Measurements from ENCODE around the gene SLC22A17. TPM values are rescaled to one million over a fixed set of nuclear protein-coding genes. Genes with fewer than 3 reads are reported as not detected.

The SLC22A17 gene
- total RNA-seq, 1 donor from 2014 or later, result 0.99 TPM

DNA sequence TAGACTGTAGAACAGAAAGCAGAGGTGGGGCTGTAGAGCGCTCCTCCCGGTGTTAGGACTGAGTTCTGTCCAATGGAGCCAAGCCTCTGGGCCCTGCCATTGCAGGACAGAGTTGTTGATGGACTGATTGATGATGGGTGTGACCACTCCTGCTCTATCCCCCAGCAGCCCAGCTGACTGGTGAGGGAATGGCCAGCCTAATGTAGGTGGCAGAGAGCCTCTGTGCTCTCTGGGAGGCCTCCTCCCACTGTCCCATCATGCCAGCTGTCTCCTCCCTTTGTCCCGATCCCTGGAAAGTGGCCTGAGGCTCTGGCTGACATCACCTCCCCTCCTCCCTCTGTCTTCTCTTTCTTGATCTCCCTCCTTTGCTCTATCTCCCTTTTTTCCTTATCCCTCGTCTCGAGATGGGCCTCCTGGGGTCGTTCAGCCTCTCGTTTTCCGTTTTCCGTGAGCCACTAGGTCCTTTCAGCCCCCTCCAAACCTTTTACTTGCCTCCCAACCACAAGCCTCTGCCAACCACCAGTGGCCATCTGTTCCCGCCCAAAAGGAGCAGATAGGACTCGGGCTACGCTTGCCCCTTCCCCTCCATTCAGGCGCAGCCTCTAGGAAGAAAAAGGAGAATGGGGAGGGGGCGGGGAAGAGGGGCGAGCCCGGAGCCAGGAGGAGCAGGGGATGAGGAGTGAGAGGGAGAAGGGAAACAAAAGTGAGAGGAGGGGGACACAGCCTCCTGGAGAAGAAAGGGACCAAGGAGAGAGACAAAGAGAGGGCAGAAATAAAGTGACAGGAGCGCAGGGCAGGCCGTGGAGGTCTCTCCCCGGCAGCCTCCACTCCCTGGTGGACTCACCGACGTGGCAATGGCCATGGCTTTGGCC lies 11.7 kb upstream of the SLC22A17 start:
- no peak for DNase-seq (ENCODE audit: low read depth, low spot score)

DNA sequence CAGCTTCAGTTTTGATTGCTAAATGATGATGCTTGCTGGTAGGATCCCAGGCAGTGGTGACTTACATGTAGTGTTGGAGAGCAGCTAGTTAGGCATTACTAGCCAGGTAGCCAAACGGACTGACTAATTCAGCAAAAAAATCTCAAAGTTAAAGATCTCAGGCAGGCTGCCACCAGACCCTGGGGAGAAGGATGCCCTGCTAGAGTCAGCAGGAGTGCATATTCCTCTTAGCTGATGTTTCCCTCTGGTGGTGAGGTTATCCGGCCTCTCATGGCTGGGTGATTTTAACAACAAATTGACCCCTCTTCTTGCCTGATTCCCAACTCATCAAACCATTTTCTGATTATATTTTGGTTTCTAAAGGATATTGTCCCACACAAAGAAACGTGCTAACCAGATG lies 9.5 kb upstream of the SLC22A17 start:
- no peak for DNase-seq (ENCODE audit: low read depth, low spot score)

DNA sequence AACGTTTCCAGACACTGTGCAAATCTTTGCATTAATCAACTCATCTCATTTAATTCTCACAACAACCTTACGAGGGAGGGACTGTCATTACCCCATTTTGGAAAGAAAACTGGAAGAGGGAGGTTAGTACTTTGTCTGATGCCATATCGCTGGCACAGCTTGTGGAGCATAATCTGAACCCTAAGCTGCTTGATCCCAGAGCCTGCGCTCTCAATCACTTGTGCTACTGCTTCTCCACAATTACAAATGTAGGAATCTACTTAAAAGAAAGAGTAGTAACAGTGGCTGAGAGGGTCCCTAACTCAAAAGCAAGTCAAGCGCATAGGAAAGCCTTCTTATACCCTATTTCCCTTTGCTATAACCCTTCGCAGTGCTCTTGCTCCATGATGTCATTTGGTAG lies 9.1 kb upstream of the SLC22A17 start:
- no peak for DNase-seq (ENCODE audit: low read depth, low spot score)

DNA sequence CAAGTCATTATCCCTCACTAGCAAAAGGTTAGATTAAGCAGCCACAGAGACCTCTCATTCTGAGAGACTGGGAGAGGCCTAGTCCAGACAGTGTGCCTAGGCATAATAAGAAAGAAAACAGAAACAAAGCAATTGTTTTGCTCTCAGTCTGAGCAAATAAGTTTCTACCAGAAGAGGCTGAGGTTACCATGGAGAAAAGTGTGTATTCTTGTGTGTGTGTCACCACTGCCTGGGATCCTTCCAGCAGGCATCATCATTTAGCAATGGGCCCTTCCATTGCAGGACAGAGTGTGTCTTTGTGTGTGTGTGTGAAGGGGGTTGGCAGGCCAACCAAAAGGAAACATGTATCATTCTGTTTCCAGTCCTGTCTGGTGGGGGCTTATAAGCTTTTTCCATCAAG lies 8.6 kb upstream of the SLC22A17 start:
- DNase-seq (ENCODE audit: low read depth, low spot score), result no peak

DNA sequence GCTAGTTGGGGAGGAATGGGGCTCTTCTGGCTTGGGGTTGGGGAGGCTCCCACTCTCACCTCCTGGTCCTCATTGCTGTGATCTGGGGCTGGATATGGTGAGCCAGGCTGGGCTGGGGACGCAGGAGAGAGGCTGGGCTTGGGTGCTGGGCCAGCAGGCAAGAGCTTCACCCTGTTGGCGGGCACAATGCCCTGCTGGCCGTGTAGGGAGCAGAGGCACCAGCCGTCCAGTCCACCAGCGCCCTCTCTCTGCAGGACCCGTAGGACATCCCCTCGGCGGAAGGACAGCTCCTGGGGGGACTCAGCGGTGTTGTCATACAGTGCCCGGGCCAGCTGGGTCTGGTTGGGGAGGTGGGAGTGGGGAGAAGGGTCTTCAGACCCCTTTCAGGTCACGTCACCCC lies 7.8 kb upstream of the SLC22A17 start:
- DNase-seq (ENCODE audit: low read depth, low spot score), result no peak

DNA sequence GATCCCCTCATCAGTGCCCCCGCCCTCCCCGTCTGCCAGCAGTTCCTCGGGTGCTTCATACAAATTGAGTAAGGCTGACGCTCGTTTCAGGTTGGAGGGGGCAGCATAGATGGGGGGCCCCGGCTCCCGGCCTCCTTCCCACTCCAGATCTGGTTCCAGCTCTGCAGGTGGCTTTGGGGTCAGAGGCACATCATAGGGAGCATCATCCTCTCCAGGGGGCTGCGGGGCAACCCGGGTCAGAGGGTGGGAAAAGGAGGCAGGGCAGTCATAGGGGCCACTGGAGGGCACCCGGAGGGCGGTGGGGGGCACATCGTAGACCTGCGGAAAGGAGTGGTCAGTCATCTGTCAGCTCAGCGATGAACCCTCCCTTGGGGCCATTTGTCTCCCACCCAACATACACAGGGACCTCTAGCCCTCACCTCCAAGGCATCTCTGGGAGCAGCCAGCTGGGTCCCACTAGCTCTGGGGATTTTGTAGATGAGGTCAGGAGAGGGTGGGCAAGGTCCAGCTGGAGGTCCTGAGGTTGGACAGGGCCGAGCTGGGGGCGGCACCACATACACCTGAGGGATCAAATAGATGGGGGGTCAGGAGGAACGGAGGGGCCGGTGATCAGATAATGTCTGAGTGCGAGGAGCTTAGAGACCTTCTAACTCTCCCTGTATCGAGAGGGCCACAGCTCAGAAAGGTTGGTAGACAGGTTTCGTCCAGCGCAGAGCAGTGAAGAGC lies 7.2 kb upstream of the SLC22A17 start:
- DNase-seq (ENCODE audit: low read depth, low spot score), result no peak

DNA sequence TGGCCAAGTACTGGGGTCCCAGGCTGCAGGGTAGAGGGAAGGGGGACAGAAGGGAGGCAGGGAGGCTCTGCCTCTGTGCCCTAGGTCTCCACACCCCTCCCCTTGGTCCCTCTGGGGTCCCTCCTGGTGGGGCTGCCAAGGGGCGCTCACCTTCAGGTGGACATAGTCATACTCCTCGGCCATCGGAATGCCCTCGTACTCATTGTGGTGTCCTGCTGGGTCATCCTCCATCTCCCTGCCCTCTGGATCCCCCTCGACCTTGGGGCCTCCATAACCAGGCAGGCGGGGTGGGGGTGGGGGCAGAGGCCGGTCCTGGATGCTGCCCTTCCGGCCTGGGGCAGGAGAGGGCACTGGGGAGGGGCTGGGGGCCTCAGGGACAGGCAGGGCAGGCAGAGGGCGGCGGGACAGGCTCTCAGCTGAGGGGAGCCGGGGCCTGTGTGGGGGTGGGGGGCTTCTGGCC lies 6.5 kb upstream of the SLC22A17 start:
- DNase-seq (ENCODE audit: low read depth, low spot score), result no peak

DNA sequence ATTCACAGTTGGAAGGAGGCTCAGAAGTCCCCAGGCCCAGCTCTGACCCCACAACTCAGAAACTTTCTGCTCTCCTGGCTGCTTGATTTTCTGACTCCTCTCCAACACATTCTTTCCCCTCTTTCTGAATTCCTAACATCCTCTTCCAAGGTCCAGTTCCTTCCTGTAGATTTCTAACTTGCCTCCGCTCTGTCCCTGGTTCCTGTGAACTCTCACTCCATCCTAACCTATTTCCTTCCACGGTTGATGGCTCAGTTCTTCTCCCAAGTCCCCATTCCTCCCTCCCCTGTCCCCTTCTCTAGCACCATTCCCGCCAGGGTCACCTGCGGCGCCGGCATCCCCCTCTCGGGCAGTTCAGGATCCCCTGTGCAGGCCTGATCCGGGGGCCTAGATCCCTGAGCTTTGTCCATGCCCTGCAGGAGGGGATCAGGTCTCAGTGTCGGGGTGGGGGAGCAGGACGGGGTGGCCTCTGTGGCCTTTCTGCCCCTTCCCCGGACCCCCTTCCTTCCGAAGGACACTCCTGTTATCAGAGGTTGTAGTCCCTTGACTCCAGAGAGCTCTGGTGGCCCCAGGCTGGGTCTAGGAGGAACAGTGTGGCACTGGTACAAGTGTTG lies 6.0 kb upstream of the SLC22A17 start:
- no peak for DNase-seq (ENCODE audit: low read depth, low spot score)

DNA sequence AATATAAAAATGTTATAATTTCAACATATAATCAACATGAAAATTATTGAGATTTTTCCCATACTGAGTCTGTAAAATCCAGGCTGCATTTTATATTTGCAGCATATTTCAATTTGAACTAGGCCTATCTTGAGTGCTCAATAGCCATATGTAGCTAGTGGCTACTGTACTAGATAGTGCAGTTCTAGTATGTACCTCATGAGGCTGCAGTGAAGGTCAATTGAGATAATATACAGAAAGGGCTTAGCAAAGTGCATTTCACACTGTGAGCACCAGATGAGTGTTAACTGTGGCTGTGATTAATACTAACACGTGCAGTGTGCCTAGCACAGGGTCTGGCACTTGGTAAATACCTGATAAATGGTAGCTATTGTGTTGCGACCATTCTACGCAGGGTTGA lies 5.4 kb upstream of the SLC22A17 start:
- no peak for DNase-seq (ENCODE audit: low read depth, low spot score)

DNA sequence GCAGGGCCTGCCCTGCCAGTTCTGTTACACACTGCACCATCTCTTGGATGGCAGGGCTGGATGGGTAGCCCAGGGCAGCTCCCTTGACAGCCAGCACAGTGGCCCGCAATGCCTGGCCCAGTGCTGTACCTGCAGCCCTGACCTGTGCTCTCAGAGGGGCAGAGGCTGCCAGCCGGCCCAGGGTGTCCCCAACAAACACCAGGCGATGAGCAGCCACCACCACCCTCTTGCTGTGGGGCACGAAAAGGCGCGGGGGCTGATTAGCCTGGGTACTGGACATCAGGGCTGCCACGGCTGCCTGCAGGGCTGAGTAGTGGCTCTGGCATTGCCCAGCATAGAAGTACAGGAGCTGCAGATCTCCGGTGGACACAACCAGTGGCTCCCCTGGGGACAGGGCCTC lies 4.6 kb upstream of the SLC22A17 start:
- no peak for DNase-seq (ENCODE audit: low read depth, low spot score)

DNA sequence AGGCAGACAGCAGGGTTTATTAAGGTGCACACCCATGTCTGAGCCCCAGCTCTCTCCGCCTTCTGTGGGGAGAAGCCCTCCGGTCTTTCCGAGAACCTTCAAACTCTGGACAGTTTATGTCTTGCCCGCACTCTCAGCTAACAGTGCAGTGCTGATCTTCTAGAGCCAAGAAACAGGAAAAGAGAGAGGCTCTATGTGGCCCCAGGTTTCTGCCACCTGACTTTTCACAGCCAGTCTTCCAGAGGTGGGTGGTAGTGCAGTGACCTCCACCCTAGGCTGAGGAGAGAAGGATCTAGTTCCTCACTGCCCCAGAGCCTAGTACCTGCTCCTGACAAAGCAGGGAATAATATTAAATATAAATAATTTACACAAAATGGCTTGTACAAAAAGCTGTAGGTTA lies 4.0 kb upstream of the SLC22A17 start:
- DNase-seq (ENCODE audit: low read depth, low spot score), result no peak

DNA sequence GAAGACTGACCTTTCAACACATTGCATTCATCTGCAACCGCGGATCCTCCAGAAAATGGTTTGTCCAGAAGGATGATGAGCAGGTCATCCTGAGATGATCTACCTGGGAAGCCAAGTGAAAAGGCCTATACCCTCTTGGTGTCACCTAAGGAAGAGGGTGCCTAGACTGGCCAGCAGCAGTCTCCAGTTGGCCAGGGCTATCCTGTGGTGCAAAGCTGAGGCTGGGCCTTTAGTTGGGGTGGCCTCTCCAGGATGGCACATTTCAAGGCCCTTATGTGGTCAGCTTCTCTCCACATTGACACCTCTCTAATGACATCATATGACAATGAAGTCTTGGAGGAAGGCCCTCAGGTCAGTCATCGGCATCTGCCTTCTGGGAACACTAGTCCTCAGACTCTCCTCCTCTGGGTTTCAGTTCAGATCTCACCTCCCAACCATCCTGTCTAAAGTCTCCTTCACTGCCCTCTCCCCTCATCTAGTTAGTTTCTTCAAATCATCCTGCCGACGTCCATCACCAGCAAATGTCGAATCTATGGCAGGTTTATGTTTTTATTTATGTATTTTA lies 3.3 kb upstream of the SLC22A17 start:
- DNase-seq (ENCODE audit: low read depth, low spot score), result no peak

DNA sequence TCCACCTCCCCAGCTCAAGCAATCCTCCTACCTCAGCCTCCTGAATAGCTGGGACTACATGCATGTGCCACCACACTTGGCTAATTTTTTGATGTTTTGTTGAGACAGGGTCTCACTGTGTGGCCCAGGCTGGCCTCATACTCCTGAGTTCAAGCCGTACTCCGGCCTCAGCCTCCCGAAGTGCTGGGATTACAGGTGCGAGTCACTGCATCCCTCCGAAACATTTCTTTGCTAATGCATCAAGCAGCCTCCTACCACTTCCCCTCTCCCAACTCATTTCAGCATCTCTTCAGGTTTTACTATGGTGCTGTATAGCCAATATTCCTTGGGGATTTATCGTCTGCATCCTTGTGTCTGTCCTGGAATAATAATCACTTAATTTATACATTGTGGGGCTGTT lies 2.3 kb upstream of the SLC22A17 start:
- DNase-seq (ENCODE audit: low read depth, low spot score), result no peak

DNA sequence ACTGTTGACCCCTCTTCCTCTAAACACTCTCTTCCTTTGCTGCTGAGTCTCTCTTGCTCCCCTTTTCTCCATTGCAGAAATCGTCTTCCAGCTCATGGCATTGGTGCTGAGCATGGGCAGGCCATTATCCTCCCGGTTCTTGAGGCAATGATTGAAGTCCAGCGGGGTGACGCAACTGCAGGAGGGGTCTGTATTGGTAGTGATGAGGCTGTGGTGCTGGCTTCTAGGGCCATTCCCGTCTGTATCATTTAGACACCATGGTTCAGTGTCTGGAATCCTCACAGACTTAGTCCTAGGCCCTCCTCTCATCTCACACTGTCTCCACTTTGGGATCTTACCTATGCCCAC lies 720 bp upstream of the SLC22A17 start:
- DNase-seq (ENCODE audit: low read depth, low spot score), result no peak

DNA sequence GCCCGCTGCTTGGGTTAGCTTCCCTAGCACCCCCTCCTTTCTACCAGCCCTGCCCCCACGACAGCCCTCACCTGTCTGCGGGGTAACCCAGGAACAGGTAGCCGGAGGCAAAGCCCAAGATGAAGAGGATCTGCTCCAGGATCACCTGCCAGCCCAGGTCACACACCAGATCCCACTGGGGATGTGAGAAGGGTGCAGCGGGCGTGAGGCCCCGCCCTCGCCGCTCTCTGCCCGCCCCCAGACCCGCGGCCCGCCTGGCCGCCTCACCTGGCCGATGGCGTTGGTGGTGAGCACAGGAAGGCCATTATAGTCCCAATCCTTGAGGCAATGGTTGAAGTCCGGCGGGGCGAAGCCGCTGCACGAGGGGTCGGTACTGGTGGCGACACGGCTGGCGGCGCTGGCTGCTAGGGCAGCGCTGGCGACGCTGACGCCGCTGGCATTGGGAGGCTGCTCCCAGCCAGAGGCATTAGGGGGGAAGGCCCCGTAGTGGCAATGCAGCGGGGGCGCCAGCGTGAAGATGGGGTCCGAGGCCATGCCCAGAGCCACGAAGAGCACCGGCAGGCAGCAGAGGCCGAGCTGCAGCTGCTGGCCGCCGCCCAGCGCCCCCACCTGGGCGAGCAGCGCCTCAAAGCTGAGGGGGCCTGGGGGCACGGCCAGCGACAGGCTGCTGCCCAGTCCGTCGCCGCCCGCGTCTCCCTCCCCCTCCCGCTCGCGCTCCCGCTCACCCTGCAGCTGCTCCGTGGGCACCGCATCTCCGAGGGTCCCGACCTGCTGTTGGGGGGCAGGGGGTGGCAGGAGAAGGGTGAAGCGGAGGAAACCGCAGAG lies 794 bp downstream of the SLC22A17 start:
- DNase-seq (ENCODE audit: low read depth, low spot score), result no peak

DNA sequence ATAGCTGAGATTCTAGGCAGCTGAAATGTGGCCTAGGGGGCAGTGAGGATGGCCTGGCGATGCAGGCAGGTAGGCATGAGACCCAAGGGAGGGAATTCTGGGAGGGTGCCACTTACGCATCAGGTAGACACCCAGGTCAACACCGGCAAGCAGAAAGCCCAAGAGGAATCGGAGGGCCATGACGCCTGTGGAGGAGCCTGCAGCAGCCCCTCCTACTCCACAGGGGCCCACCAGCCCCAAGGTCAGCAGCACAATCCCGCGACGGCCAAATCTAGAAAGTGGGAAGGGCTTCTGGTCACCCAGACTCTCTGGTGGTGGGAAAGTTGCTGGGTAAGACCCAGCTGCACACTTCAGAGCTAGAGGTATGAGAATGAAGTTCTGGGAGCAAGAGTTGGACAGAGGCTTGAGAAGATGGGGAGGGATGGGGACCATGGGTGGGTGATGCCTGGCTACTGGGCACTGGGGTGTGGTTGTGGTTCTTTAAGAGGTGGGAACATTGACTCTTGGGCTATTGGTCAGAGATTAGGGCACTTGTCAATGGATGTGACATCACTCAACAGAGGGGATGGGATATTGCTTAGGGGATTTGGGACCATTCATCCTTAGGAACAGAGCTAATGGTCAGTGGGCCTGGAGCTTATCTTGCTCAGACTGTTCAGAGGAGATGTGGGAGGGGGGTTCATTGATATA lies 3.4 kb downstream of the SLC22A17 start:
- DNase-seq (ENCODE audit: low read depth, low spot score), result no peak

DNA sequence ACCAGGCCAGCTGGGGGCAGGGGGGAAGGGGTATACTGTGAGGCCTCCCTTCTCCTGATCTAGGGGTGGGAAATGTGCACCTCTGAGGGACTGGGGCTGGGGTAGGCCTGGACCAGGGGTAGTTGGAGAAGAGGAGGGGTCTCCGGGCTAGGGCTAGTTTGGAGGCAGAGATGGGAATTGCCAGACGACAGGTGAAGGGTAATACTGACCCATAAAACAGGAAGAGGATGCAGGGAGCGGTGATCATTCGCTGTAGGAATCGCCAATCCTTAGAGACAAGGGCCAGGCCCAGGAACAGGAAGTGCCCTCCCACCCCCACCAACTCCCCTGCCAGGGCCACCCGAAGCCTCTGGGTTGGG lies 4.4 kb downstream of the SLC22A17 start:
- no peak for DNase-seq (ENCODE audit: low read depth, low spot score)

DNA sequence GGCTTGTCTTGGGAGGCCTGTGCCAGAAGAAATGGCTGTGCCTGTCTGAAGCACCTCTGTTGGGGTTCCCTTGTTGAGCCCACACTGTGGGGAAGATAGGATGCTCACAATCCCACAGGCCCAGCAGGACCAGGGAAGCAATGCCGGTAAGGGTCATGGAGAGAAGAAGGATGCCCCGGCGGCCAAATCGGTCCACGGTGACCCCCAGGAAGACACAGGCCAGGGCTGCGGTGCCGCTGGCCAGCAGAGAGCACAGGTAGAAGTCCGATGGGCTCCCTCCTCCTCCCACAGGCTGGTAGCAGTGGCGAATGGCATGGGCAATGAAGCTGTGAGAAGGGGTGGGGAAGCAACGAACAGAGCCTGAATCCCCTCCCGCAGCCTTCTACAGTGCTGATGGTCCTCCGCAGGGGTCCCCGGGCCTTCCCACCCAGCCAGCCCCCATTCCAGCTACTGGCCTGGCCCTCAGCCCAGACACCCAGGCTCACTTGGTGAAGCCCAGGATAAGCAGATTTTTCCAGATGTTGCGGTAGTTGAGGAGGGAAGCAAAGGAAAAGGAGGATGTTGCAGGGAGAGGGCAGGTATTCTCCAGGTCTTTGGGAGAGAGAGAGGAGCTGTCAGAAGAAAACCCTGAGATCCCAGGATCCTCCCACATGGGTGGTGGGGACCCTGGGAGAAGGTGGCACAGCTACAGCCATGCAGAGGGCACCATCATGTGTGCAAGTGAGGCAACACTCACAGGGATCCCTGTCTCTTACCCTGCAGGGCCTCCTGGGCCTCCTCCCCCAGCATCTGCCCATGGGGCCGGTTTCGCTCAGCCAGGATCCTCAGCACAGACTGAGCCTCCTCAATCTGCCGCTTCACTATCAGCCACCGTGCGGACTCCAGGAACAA lies 5.0 kb downstream of the SLC22A17 start:
- no peak for DNase-seq (ENCODE audit: low read depth, low spot score)

DNA sequence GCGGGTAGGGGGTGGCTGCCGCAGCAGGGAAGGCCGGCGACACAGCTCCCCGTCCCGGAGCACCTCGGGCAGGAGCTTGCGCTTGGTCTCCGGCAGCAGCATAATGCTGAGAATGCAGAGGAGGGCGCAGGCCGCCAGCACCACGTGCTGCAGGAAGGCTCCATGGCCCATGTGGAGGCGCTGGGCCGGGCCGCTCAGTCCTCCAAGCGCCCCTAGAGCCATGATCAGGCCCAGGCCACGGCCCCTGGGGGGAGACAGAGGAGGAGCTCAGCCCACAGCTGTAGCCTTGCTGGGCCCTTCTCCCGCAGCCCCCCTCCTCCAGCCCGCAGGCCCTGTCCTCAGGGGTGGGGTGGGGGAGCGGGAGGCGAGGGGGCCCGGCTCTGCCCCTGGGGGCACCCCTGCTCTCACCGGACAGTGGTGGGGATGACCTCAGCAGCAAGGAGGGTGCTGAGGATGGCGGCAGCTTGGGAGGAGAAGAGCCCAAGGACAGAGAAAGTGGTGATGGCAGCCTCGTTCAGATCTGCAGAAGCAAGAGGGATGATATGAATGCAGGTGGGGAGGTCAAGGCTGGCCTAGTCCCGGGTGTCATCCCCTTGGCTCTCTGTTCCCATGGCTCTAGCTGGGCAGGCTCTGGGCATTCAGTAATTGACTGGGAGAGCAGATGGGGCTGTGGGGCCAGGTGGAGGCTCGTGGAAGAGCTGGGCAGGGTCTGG lies 5.8 kb downstream of the SLC22A17 start:
- DNase-seq (ENCODE audit: low read depth, low spot score), result no peak
